Pancreas (tissue), 10 donors: Measurements from ENCODE around the gene TLCD3B. TPM values are rescaled to one million over a fixed set of nuclear protein-coding genes. Genes with fewer than 3 reads are reported as not detected.
A peak's percentile ranks its signal among the peaks of the same experiment; 100 is the strongest.
"Not testable (repeated sequence)": the region's sequence is repeated elsewhere in the genome, so short reads cannot be mapped to it uniquely, and the experiment has no call there.

Experiments
- ATAC-seq, 4 donors: fragments of 200-7000 bp; cut with Tn5 transposase; one replicate each; pipeline versions ENCODE4 v1.8.0 to v1.9.1; 2020; ENCODE audit warnings: mild to moderate bottlenecking in 4 of 4, moderate library complexity in 4 of 4
- DNase-seq, 6 donors: peaks; one replicate each; pipeline ENCODE4 v3.0.0-alpha.2; 2020
- FAIRE-seq: peaks from 2 replicates; lab custom pipeline; 2012; peaks lifted over from hg19 to GRCh38; lab: Jason Lieb, UNC
- H3K27ac ChIP-seq, 4 donors: fragments of 200-600 bp; sonication (generic); 1 replicate in 3 of 4; 2 replicates in 1 of 4; pipeline versions ENCODE4 v1.5.0 to v1.8.0; 2020
- H3K27me3 ChIP-seq, 4 donors: fragments of 200-600 bp; one replicate each; pipeline ENCODE4 v1.8.0; 2021
- H3K36me3 ChIP-seq, 3 donors: fragments of 200-600 bp; sonication (generic) in 1 of 3; one replicate each; pipeline versions ENCODE4 v1.5.0 to v1.8.0; 2020 to 2021
- H3K4me1 ChIP-seq, 3 donors: fragments of 200-600 bp; one replicate each; pipeline ENCODE4 v1.8.0; 2021
- H3K4me3 ChIP-seq, 4 donors: fragments of 200-600 bp; sonication (generic) in 2 of 4; one replicate each; pipeline versions ENCODE4 v1.5.0 to v1.8.0; 2020 to 2021
- H3K9me3 ChIP-seq, 4 donors: fragments of 200-600 bp; one replicate each; pipeline ENCODE4 v1.8.0; 2021
- CTCF ChIP-seq, 4 donors: fragments of 200-600 bp; sonication (generic) in 3 of 4; IDR thresholded peaks; one replicate each; pipeline versions ENCODE4 v1.5.0 to v1.8.0; 2021; ENCODE audit warnings: antibody characterized with exemption in 4 of 4
- WGBS, 2 donors: extraction: QIAGEN DNeasy Blood & Tissue Kit; methylation state at CpG; one replicate each; pipeline ENCODE4 v1.1.7; 2013; 5-methylcytosine and 5-hydroxymethylcytosine counted together
- intact Hi-C, 3 donors: fragments of 100-400 bp; cut with DNase I; formaldehyde crosslinking; loops; one replicate each; pipeline versions ENCODE4 v1.11.1 to v1.14.2; 2022
- polyA plus RNA-seq, 2 donors: library from polyadenylated mRNA; stranded (reverse); fragments of 200-250 nt; gene quantifications; one replicate each; pipeline ENCODE4 v1.2.3, GENCODE V29; 2013
- total RNA-seq, 6 donors: library from RNA; stranded (reverse); fragmentation: NEBNext Ultra II Directional in 4 of 6; extraction: Animal tissue kit (Norgen Biotek cat#: 25700) in 4 of 6; gene quantifications; one replicate each; pipeline versions ENCODE4 v1.2.1 to v1.2.4, GENCODE V29; 2021 to 2023
- donor health status: healthy with polysubstance abuse.
- donor health status: DM: no; HTN: no; CAD: no; lungs with moderate emphysema.
- donor health status: DM: no; HTN: no; CAD: no.
- donor health status: control.
- donor health status: control.
- donor health status: Bipolar disorder and iron deficiency.
- donor health status: DM: yes; HTN: yes; CAD: no.
- donor health status: DM: no; HTN: no; CAD: no.
- donor health status: DM: no; HTN: no; CAD: no.
- donor health status: DM: yes; HTN: yes; CAD: no.

Gene TLCD3B
- total and polyA plus RNA-seq, 8 donors: 0.20 to 2.1 (median 0.28) TPM; not detected in 3

GRCh38 chr16:30049871-30050270 is 18.8 kb upstream of the TLCD3B start:
- Histone ChIP-seq H3K36me3 (no peaks in the 10 kb centered on the region), H3K27me3 (no peaks in the 10 kb centered on the region), H3K4me1 (peaks cover under 1 to 8% (median 3%) of the 10 kb centered on the region in 3 donors), H3K4me3 (no peak overlapping the region), H3K27ac (no peak overlapping the region), H3K9me3 (no peaks in the 10 kb centered on the region)
- intact Hi-C loops: no loop called here
- DNase-seq (no peak), ATAC-seq (no peak), FAIRE-seq (no peak)
- TF ChIP-seq CTCF (IDR thresholded peaks at IDR 0.05): no peak
- WGBS, 2 donors: 89 to 96% methylated on average over 8 of the region's 8 CpGs

DNA sequence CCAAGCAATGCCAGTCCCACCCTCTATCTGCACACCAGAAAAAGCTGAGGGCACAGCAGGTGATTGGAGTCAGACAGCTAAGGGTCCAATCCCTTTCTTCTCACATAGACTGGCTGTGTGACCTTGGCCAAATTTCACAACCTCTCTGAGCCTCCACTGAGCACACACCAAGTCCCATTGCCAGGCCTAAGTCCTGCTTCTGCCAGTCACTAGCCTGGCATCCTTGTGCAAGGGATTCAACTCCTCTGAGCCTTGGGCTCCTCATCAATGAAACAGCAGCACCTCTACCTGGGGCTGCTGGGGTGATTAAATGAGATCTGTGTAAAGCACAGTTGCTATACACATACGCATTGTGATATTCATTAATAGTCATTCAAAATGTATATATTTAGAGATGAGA is 15.5 kb upstream of the TLCD3B start:
- Histone ChIP-seq H3K36me3 (no peaks in the 10 kb centered on the region), H3K27ac (no peak overlapping the region), H3K4me1 (no peaks in the 10 kb centered on the region), H3K4me3 (no peak overlapping the region), H3K9me3 (no peaks in the 10 kb centered on the region), H3K27me3 (no peaks in the 10 kb centered on the region)
- DNase-seq (no peak), ATAC-seq (no peak), FAIRE-seq (no peak)
- TF ChIP-seq CTCF (IDR thresholded peaks at IDR 0.05): no peak
- intact Hi-C loops: no loop called here
- 83 to 93% methylated on average over 1 of the region's 1 CpG for WGBS, 2 donors

GRCh38 chr16:30046178-30046577 is 15.1 kb upstream of the TLCD3B start:
- DNase-seq (no peak), ATAC-seq (no peak), FAIRE-seq (no peak)
- no peaks in the 10 kb centered on the region for H3K9me3 ChIP-seq
- no peak for TF ChIP-seq CTCF (IDR thresholded peaks at IDR 0.05)
- WGBS, 2 donors: 44 to 49% methylated on average over 8 of the region's 8 CpGs
- no peaks in the 10 kb centered on the region for H3K4me1 ChIP-seq
- no peak overlapping the region for H3K4me3 ChIP-seq
- intact Hi-C loops: no loop called here
- no peak overlapping the region for H3K27ac ChIP-seq
- no peaks in the 10 kb centered on the region for H3K27me3 ChIP-seq
- no peaks in the 10 kb centered on the region for H3K36me3 ChIP-seq

DNA sequence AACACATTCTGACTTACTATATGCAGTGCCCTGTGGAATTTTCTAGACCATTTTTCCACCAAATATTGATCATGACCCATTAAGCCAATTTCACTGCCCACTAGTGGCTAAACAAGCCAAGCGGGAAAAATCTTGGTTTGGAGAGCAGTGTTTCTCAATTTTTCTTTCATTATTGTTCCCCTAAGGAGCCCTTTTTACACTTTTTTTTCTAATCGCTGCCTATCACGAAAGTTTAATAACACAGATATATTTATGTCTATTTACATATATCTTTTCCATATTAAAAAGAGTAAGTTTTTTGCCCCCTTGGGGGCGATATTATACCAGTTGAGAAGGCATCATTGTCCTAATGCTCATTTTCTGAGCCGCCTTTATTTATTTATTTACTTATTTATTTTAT is 10.8 kb upstream of the TLCD3B start:
- peak in 3 of 4 donors; percentile 25 to 35 (median 33) for TF ChIP-seq CTCF (IDR thresholded peaks at IDR 0.05)
- DNase-seq (no peak), ATAC-seq (peak in 3 of 4 donors; percentile 54 to 62 (median 59)), FAIRE-seq (no peak)
- Histone ChIP-seq H3K27ac (no peak overlapping the region), H3K27me3 (no peaks in the 10 kb centered on the region), H3K9me3 (no peaks in the 10 kb centered on the region), H3K4me1 (no peaks in the 10 kb centered on the region), H3K36me3 (no peaks in the 10 kb centered on the region), H3K4me3 (no peak overlapping the region)
- intact Hi-C loops: no loop called here
- WGBS, 2 donors: 10 to 11% methylated on average over 5 of the region's 5 CpGs

DNA sequence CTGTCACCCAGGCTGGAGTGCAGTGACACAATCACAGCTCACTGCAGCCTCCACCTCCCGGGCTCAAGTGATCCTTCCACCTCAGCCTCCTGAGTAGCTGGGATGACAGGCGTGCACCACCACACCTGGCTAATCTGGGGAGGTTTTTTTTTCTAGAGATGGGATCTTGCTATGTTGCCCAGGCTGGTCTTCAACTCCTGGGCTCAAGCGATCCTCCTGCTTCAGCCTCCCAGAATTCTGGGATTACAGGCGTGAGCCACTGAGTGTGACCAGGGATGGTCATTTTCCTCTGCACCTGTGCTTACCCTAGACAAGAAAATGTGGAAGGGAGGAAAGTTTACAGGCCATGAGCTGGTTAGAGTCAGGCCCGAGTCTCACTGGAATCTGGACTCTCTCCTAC is 9.6 kb upstream of the TLCD3B start:
- WGBS, 2 donors: 77 to 82% methylated on average over 5 of the region's 5 CpGs
- H3K36me3 ChIP-seq, H3K27ac ChIP-seq, H3K4me3 ChIP-seq, intact Hi-C loops, H3K4me1 ChIP-seq, DNase-seq, H3K9me3 ChIP-seq, FAIRE-seq, H3K27me3 ChIP-seq, ATAC-seq: not testable (repeated sequence)
